SK-N-SH (cell line): Measurements from ENCODE around the gene PHF12. TPM values are rescaled to one million over a fixed set of nuclear protein-coding genes. Genes with fewer than 3 reads are reported as not detected.
"Not testable (repeated sequence)": the region's sequence is repeated elsewhere in the genome, so short reads cannot be mapped to it uniquely, and the experiment has no call there.

ENCODE experiments used
- CTCF ChIA-PET: fragments of 300-600, 350-600 bp; formaldehyde crosslinking; extraction: SDS; loops from one replicate; lab custom pipeline; 2021; lab: Yijun Ruan, JAX
- POLR2A ChIA-PET: fragments of 350-600 bp; sonication (Branson Sonifier 250); formaldehyde crosslinking; extraction: SDS; loops from one replicate; lab custom pipeline; 2020; ENCODE audit warnings: antibody characterized with exemption, inconsistent platforms; lab: Yijun Ruan, JAX
- DNase-seq: peaks from one replicate; pipeline ENCODE4 v3.0.0; 2012
- H2AFZ ChIP-seq: fragments of 200-600 bp; sonication (generic); 2 replicates; pipeline ENCODE4 v1.8.1; 2016; ENCODE audit warnings: antibody characterized with exemption, mild to moderate bottlenecking, low read depth
- H3F3A ChIP-seq: fragments of 200-600 bp; sonication (generic); replicated peaks from 2 replicates; pipeline ENCODE3; 2016; ENCODE audit warnings: antibody characterized with exemption, mild to moderate bottlenecking; ENCODE audit not compliant: insufficient read depth
- H3K27ac ChIP-seq, 2 experiments: fragments of 200-500 bp in 1 of 2; fragments of 200-600 bp in 1 of 2; sonication (Bioruptor generic) in 1 of 2; sonication (generic), shearing (Covaris generic) in 1 of 2; 2 replicates each; pipeline versions ENCODE4 v1.5.1 to v1.6.1; 2014 to 2016; ENCODE audit warnings: low read depth in 2 of 2, inconsistent platforms in 1 of 2, low read length in 1 of 2, mild to moderate bottlenecking in 1 of 2, mixed read lengths in 1 of 2
- H3K27me3 ChIP-seq: fragments of 200-600 bp; sonication (generic), shearing (Covaris generic); 2 replicates; pipeline ENCODE4 v1.6.1; 2016; ENCODE audit warnings: mixed run types; ENCODE audit not compliant: insufficient read depth
- H3K36me3 ChIP-seq, 2 experiments: fragments of 200-500 bp in 1 of 2; fragments of 200-600 bp in 1 of 2; sonication (Bioruptor generic) in 1 of 2; sonication (generic) in 1 of 2; replicated peaks in 1 of 2; 2 replicates each; pipeline versions ENCODE3 to v1.5.1; 2014 to 2016; ENCODE audit warnings: low read length in 1 of 2, mild to moderate bottlenecking in 1 of 2; ENCODE audit not compliant: insufficient read depth in 2 of 2, control insufficient read depth in 1 of 2
- H3K4me1 ChIP-seq, 2 experiments: fragments of 200-500 bp in 1 of 2; fragments of 200-600 bp in 1 of 2; sonication (Bioruptor generic) in 1 of 2; sonication (generic), shearing (Covaris generic) in 1 of 2; 2 replicates each; pipeline versions ENCODE4 v1.5.1 to v1.6.1; 2014 to 2016; ENCODE audit warnings: low read depth in 1 of 2, low read length in 1 of 2, mixed run types in 1 of 2; ENCODE audit not compliant: insufficient read depth in 2 of 2, control insufficient read depth in 1 of 2
- H3K4me2 ChIP-seq: fragments of 200-600 bp; sonication (generic), shearing (Covaris generic); 2 replicates; pipeline ENCODE4 v1.6.1; 2017; ENCODE audit warnings: mixed run types
- H3K4me3 ChIP-seq, 2 experiments: fragments of 200-500 bp in 1 of 2; fragments of 200-600 bp in 1 of 2; sonication (Bioruptor generic) in 1 of 2; sonication (generic), shearing (Covaris generic) in 1 of 2; 2 replicates each; pipeline versions ENCODE4 v1.5.1 to v1.8.1; 2014 to 2016; ENCODE audit warnings: low read depth in 2 of 2, inconsistent platforms in 1 of 2, low read length in 1 of 2, mild to moderate bottlenecking in 1 of 2, mixed read lengths in 1 of 2, moderate library complexity in 1 of 2
- H3K79me2 ChIP-seq: fragments of 200-600 bp; sonication (generic); 2 replicates; pipeline ENCODE4 v1.8.1; 2017; ENCODE audit warnings: mild to moderate bottlenecking; ENCODE audit not compliant: insufficient read depth
- H3K9ac ChIP-seq: fragments of 200-600 bp; sonication (generic); 2 replicates; pipeline ENCODE4 v1.6.1; 2017; ENCODE audit warnings: mixed run types
- H3K9me2 ChIP-seq: fragments of 200-600 bp; sonication (generic); 2 replicates; pipeline ENCODE4 v1.6.1; 2017; ENCODE audit warnings: mixed run types
- H3K9me3 ChIP-seq: fragments of 200-600 bp; sonication (generic); 2 replicates; pipeline ENCODE4 v1.6.1; 2017; ENCODE audit warnings: mixed run types, mild to moderate bottlenecking, moderate library complexity
- H4K20me1 ChIP-seq: fragments of 200-600 bp; sonication (generic); 2 replicates; pipeline ENCODE4 v1.6.1; 2017; ENCODE audit warnings: mild to moderate bottlenecking, mixed run types; ENCODE audit not compliant: insufficient read depth
- FOXM1 ChIP-seq: IDR thresholded peaks from 2 replicates; pipeline ENCODE4 v1.4.0; 2012; ENCODE audit warnings: low read depth, mild to moderate bottlenecking
- NFIC ChIP-seq: IDR thresholded peaks from 2 replicates; pipeline ENCODE4 v1.4.0; 2012; ENCODE audit warnings: borderline replicate concordance
- PBX3 ChIP-seq: IDR thresholded peaks from 2 replicates; pipeline ENCODE4; 2012
- RAD21 ChIP-seq: IDR thresholded peaks from 2 replicates; pipeline ENCODE4 v1.6.1; 2012; ENCODE audit warnings: mild to moderate bottlenecking, low read length
- ZBTB33 ChIP-seq: IDR thresholded peaks from 2 replicates; pipeline ENCODE4 v1.4.0; 2012; ENCODE audit warnings: low read depth, borderline replicate concordance
- WGBS: methylation state at CpG from one replicate; pipeline ENCODE4 v1.1.6; 2017; ENCODE audit warnings: low lambda C conversion rate; 5-methylcytosine and 5-hydroxymethylcytosine counted together
- polyA plus RNA-seq, 3 experiments: library from polyadenylated mRNA; depleted of rRNA; stranded (reverse); fragments of >200 nt; gene quantifications; 2 replicates each; pipeline ENCODE4 v1.2.3, GENCODE V29; 2012

PHF12 gene
- polyA plus RNA-seq, 1 of the 3 experiments (the other 2 are of a cell fraction), result 24.0 TPM

GRCh38 chr17:28878158-28878910 lies 73.0 kb downstream of the PHF12 start:
- no peak for TF ChIP-seq RAD21
- no peak for TF ChIP-seq PBX3
- no peak for TF ChIP-seq NFIC
- TF ChIP-seq FOXM1, result no peak
- TF ChIP-seq ZBTB33, result no peak
- no peaks in the 10 kb centered on the region for H3K4me1 ChIP-seq
- no peak overlapping the region for H3K4me3 ChIP-seq
- H3F3A ChIP-seq, result peaks cover 3% of the 10 kb centered on the region
- H2AFZ ChIP-seq, result no peak overlapping the region
- 87% methylated on average over 2 of the region's 2 CpGs for WGBS
- POLR2A ChIA-PET, result interaction anchor here (1.0 kb wide), 1 partner anchor 18 kb away, joined by 3 read pairs; no protein-coding TSS in a partner anchor
- no peaks in the 10 kb centered on the region for H4K20me1 ChIP-seq
- DNase-seq, result no peak
- H3K9ac ChIP-seq, result no peak overlapping the region
- H3K4me2 ChIP-seq, result no peak overlapping the region
- H3K27ac ChIP-seq, result no peak overlapping the region
- no peaks in the 10 kb centered on the region for H3K27me3 ChIP-seq
- no peaks in the 10 kb centered on the region for H3K9me2 ChIP-seq
- no peaks in the 10 kb centered on the region for H3K79me2 ChIP-seq
- H3K36me3 ChIP-seq, result peaks cover 17 to 52% of the 10 kb centered on the region in 2 experiments
- CTCF ChIA-PET, result interaction anchor here (0.6 to 1.3 kb wide), 4 partner anchors 25 to 114 kb away, joined by 3 to 18 read pairs (median 3); no protein-coding TSS in a partner anchor
- H3K9me3 ChIP-seq, result no peaks in the 10 kb centered on the region

DNA sequence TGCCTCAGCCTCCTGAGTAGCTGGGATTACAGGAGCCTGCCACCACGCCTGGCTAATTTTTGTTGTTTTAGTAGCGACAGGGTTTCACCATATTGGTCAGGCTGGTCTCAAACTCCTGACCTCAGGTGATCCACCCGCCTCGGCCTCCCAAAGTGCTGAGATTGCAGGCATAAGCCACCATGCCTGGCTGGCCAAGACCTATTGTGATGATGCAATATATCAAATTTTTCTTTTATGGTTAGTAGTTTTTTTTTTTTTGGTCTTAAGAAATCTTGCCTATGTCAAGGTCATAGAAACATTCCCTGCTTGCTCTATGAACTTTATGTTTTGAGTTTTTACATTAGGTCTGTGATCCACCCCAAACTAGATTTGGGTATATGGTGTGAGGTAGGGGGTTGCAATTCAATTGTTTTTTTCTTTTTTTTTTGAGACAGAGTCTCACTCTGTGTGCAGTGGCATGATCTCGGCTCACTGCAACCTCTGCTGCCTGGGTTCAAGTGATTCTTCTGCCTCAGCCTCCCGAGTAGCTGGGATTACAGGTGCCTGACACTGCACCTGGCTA lies 74.1 kb downstream of the PHF12 start:
- POLR2A ChIA-PET, H3K9ac ChIP-seq, H3K4me1 ChIP-seq, H3K4me2 ChIP-seq, H3K9me2 ChIP-seq, H3K27me3 ChIP-seq, H3K9me3 ChIP-seq, H3K79me2 ChIP-seq, H2AFZ ChIP-seq, H4K20me1 ChIP-seq, DNase-seq, H3F3A ChIP-seq, H3K4me3 ChIP-seq, H3K27ac ChIP-seq: not testable (repeated sequence)
- CTCF ChIA-PET, result interaction anchor here (1.2 kb wide), 1 partner anchor 26 kb away, joined by 3 read pairs; no protein-coding TSS in a partner anchor
- peaks cover 15 to 41% of the 10 kb centered on the region in 2 experiments for H3K36me3 ChIP-seq
- 95% methylated on average over 6 of the region's 6 CpGs for WGBS
